Left lung (tissue), 10 donors: ENCODE results near the gene PAFAH1B1. TPM values are rescaled to one million over a fixed set of nuclear protein-coding genes. Genes with fewer than 3 reads are reported as not detected.
"Not testable (repeated sequence)": the region's sequence is repeated elsewhere in the genome, so short reads cannot be mapped to it uniquely, and the experiment has no call there.

Experiments used
- ATAC-seq: fragments of 200-7000 bp; cut with Tn5 transposase; one replicate; pipeline ENCODE4 v1.9.1; 2020; ENCODE audit warnings: moderate library complexity
- DNase-seq, 4 donors: peaks; one replicate each; pipeline ENCODE4 v3.0.0-alpha.2; 2013 to 2020
- H3K27ac ChIP-seq, 2 donors: fragments of 200-600 bp; sonication (generic) in 1 of 2; one replicate each; pipeline versions ENCODE4 v1.5.0 to v1.8.0; 2020 to 2021
- H3K27me3 ChIP-seq, 2 donors: fragments of 200-600 bp; sonication (generic) in 1 of 2; one replicate each; pipeline versions ENCODE4 v1.5.0 to v1.8.0; 2020 to 2021
- H3K36me3 ChIP-seq, 2 donors: fragments of 200-600 bp; sonication (generic) in 1 of 2; one replicate each; pipeline versions ENCODE4 v1.5.0 to v1.8.0; 2020 to 2021
- H3K4me1 ChIP-seq, 2 donors: fragments of 200-600 bp; one replicate each; pipeline ENCODE4 v1.8.0; 2021
- H3K4me3 ChIP-seq, 2 donors: fragments of 200-600 bp; sonication (generic) in 1 of 2; one replicate each; pipeline versions ENCODE4 v1.5.0 to v1.8.0; 2020 to 2021; ENCODE audit warnings: mild to moderate bottlenecking in 1 of 2
- H3K9me3 ChIP-seq, 2 donors: fragments of 200-600 bp; sonication (generic) in 1 of 2; one replicate each; pipeline versions ENCODE4 v1.5.0 to v1.8.0; 2020 to 2021
- intact Hi-C, 2 donors: fragments of 100-400 bp; cut with DNase I; formaldehyde crosslinking; loops; one replicate each; pipeline versions ENCODE4 v1.11.2 to v1.14.2; 2022
- polyA plus RNA-seq, 6 donors: library from polyadenylated mRNA; unstranded; fragments of 120-200 nt; gene quantifications; one replicate each; pipeline ENCODE4 v1.2.1, GENCODE V29; 2013; ENCODE audit not compliant: insufficient read length in 6 of 6
- total RNA-seq, 2 donors: library from RNA; stranded (reverse); fragmentation: NEBNext Ultra II Directional; extraction: Animal tissue kit (Norgen Biotek cat#: 25700); gene quantifications; one replicate each; pipeline ENCODE4 v1.2.1, GENCODE V29; 2021
- TF ChIP-seq, protein P1 (sequence below), 2 donors: fragments of 200-600 bp; sonication (generic) in 1 of 2; IDR thresholded peaks; one replicate each; pipeline versions ENCODE4 v1.5.0 to v1.8.0; 2021; ENCODE audit warnings: antibody characterized with exemption in 2 of 2
- donor health status: DM: no; HTN: yes; CAD: no.
- donor health status: DM: no; HTN: no; CAD: no.

The PAFAH1B1 gene
- total and polyA plus RNA-seq, 8 donors, result 135 to 188 (median 151) TPM

DNA sequence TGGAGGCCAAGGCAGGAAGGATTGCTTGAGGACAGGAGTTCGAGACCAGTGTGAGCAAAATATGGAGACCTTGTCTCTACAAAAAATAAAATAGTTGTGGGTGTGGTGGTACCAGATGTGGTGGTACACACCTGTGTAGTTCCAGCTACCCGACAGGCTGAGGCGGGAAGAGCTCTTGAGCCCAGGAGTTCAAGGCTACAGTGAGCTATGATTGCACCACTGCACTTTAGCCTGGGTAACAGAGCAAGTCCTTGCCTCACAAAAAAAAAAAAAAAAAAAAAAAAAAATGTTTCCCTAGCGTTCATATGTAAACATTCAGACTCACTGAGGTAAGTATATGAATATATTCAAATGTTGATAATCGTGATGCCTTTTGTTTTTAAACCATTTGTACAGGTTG, 78.6 kb downstream of the PAFAH1B1 start:
- Histone ChIP-seq H3K4me1 (no peaks in the 10 kb centered on the region), H3K27me3 (no peaks in the 10 kb centered on the region), H3K36me3 (peaks cover 0 to 99% of the 10 kb centered on the region in 2 donors), H3K9me3 (no peaks in the 10 kb centered on the region), H3K27ac (no peak overlapping the region), H3K4me3 (no peak overlapping the region)
- ATAC-seq (no peak), DNase-seq (no peak)
- intact Hi-C loops, result no loop called here
- TF ChIP-seq, protein P1, sequence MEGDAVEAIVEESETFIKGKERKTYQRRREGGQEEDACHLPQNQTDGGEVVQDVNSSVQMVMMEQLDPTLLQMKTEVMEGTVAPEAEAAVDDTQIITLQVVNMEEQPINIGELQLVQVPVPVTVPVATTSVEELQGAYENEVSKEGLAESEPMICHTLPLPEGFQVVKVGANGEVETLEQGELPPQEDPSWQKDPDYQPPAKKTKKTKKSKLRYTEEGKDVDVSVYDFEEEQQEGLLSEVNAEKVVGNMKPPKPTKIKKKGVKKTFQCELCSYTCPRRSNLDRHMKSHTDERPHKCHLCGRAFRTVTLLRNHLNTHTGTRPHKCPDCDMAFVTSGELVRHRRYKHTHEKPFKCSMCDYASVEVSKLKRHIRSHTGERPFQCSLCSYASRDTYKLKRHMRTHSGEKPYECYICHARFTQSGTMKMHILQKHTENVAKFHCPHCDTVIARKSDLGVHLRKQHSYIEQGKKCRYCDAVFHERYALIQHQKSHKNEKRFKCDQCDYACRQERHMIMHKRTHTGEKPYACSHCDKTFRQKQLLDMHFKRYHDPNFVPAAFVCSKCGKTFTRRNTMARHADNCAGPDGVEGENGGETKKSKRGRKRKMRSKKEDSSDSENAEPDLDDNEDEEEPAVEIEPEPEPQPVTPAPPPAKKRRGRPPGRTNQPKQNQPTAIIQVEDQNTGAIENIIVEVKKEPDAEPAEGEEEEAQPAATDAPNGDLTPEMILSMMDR (IDR thresholded peaks at IDR 0.05), result no peak

GRCh38 chr17:2679247-2679646, 85.8 kb downstream of the PAFAH1B1 start:
- not testable (repeated sequence) for ATAC-seq

DNA sequence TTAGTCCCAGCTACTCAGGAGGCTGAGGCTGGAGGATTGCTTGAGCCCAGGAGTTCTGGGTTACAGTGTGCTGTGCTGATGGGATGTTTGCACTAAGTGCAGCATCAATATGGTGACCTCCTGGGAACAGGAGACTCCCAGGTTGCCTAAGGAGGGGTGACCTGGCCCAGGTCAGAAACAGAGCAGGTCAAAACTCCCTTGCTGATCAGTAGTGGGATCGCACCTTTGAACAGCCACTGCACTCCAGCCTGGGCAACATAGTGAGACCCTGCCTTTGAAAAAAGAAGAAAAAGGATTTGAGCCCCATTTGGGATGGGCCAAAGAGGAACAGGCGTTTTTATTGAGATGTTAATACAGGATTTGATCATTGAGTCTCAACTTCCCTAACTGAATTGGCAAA, 87.5 kb downstream of the PAFAH1B1 start:
- Histone ChIP-seq H3K9me3 (no peaks in the 10 kb centered on the region), H3K36me3 (peaks cover 0 to 90% of the 10 kb centered on the region in 2 donors), H3K4me1 (peaks cover 0 to 3% of the 10 kb centered on the region in 2 donors), H3K27ac (no peak overlapping the region), H3K4me3 (no peak overlapping the region), H3K27me3 (no peaks in the 10 kb centered on the region)
- ATAC-seq (no peak), DNase-seq (no peak)
- TF ChIP-seq, protein P1 (IDR thresholded peaks at IDR 0.05), result no peak
- intact Hi-C loops, result loop anchor here in 1 of 2 donors (10.0 kb wide), 1 partner anchor 86 kb away; the partner anchor contains the start of gene PAFAH1B1

More at GRCh38 chr17:2679247-2679646, 85.8 kb downstream of the PAFAH1B1 start:
- H3K4me1 ChIP-seq, intact Hi-C loops, H3K4me3 ChIP-seq, H3K27ac ChIP-seq, H3K27me3 ChIP-seq, DNase-seq, H3K9me3 ChIP-seq: not testable (repeated sequence)
- H3K36me3 ChIP-seq, result peaks cover 0 to 94% of the 10 kb centered on the region in 2 donors

DNA sequence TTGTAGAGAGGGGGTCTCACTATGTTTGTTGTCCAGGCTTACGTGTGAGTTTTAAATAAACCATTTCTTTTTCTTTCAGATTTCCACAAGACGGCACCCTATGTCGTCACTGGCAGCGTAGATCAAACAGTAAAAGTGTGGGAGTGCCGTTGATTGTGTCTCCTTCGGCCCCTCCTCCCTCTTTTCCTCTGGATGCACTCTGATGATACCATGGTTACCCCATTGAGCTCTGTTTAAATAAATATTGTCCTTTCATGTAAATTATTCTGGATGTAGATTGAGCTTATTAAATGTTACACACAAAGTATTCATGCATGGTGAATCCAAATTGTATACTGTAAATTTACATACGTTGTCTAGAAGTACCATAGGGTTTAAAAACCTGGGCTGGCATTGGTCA, 88.2 kb downstream of the PAFAH1B1 start:
- TF ChIP-seq, protein P1 (IDR thresholded peaks at IDR 0.05), result no peak
- no peaks in the 10 kb centered on the region for H3K9me3 ChIP-seq
- no peaks in the 10 kb centered on the region for H3K27me3 ChIP-seq
- no peak overlapping the region for H3K4me3 ChIP-seq
- H3K4me1 ChIP-seq, result peaks cover 0 to 3% of the 10 kb centered on the region in 2 donors
- no peak for ATAC-seq
- intact Hi-C loops, result loop anchor here in 1 of 2 donors (10.0 kb wide), 1 partner anchor 87 kb away; the partner anchor contains the start of gene PAFAH1B1
- H3K36me3 ChIP-seq, result peaks cover 0 to 84% of the 10 kb centered on the region in 2 donors
- H3K27ac ChIP-seq, result no peak overlapping the region
- DNase-seq, result no peak

DNA sequence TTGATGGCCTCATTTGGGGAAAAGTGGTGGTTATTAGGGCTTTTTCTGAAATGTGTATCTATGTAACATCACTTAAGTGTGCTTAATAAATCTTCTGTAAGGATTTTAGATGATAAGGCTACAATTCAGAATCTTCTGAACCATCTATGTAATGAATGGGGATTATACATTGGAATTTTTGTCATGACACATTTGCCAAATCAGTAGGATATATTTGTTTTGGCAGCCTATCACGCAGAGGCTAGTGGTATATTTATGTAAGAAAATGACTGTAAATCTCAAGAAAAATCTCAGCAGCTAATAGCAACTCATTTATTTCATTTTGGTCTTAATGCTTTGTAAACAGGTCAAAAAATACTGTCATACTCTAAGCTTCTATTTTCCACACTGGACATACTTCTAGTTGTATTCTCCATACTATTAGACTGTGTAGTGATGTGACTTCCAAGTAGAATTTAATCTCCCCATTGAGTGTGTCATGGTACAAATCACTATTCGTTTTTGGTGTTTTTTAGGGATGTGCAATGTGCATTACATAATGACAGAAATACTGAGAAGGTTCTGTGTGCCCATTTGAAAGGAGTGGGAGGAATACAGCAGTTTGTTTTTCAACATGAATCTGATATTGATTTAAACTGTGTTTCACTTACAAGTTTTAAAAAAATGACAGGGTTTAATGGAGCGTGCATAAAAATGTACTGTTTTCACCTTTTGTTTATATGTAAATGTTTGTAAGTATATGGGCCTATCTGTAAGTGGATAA, 88.9 kb downstream of the PAFAH1B1 start:
- no peak overlapping the region for H3K27ac ChIP-seq
- intact Hi-C loops, result loop anchor here in 1 of 2 donors (10.0 kb wide), 1 partner anchor 88 kb away; the partner anchor contains the start of gene PAFAH1B1
- H3K4me1 ChIP-seq, result peaks cover 3% of the 10 kb centered on the region in 2 donors
- TF ChIP-seq, protein P1 (IDR thresholded peaks at IDR 0.05), result no peak
- ATAC-seq (no peak), DNase-seq (no peak)
- no peaks in the 10 kb centered on the region for H3K9me3 ChIP-seq
- H3K4me3 ChIP-seq, result no peak overlapping the region
- no peaks in the 10 kb centered on the region for H3K27me3 ChIP-seq
- peaks cover 0 to 77% of the 10 kb centered on the region in 2 donors for H3K36me3 ChIP-seq
